GM12878 (cell line): Measurements from ENCODE around the gene PDCD10. TPM values are rescaled to one million over a fixed set of nuclear protein-coding genes. Genes with fewer than 3 reads are reported as not detected.
A peak's percentile ranks its signal among the peaks of the same experiment; 100 is the strongest.

ENCODE experiments used
- ATAC-seq: fragments of 200-7000 bp; cut with Tn5 transposase; 3 replicates; pipeline ENCODE4 v1.9.1; 2020; ENCODE audit warnings: mild to moderate bottlenecking, moderate library complexity
- BruUV-seq: library from RNA; stranded (reverse); fragments of 400-500 nt; replicated peaks from 2 replicates; lab custom pipeline; 2021; lab: Mats Ljungman, UMichigan
- CTCF ChIA-PET: fragments of 300-600 bp; sonication (Branson Sonifier 250); formaldehyde crosslinking; extraction: SDS; loops from one replicate; lab custom pipeline; 2021; ENCODE audit warnings: inconsistent platforms; lab: Yijun Ruan, JAX
- POLR2A ChIA-PET: fragments of 350-600 bp; formaldehyde crosslinking; extraction: SDS; loops from one replicate; lab custom pipeline; 2021; ENCODE audit warnings: inconsistent platforms; lab: Charles Lee
- RAD21 ChIA-PET: fragments of 300-600 bp; sonication (Branson Sonifier 250); formaldehyde crosslinking; loops from one replicate; lab custom pipeline; 2023; ENCODE audit warnings: antibody characterized with exemption; ENCODE audit not compliant: unreplicated experiment; lab: Charles Lee
- SMC1A ChIA-PET: fragments of 300-600 bp; sonication (Branson Sonifier 250); formaldehyde crosslinking; loops from one replicate; lab custom pipeline; 2023; ENCODE audit not compliant: unreplicated experiment, uncharacterized antibody; lab: Charles Lee
- DNase-seq: peaks from one replicate; pipeline ENCODE4 v3.0.0-alpha.2; 2011; ENCODE audit warnings: low read depth, low spot score
- FAIRE-seq: peaks from 3 replicates; lab custom pipeline; 2011; peaks lifted over from hg19 to GRCh38; lab: Jason Lieb, UNC
- H2AFZ ChIP-seq: 2 replicates; pipeline ENCODE4 v1.6.0; 2011; ENCODE audit warnings: low read depth, low read length, control low read depth; ENCODE audit not compliant: control insufficient read depth
- H3K27ac ChIP-seq: 2 replicates; pipeline ENCODE4 v1.5.1; 2011; ENCODE audit warnings: control low read depth; ENCODE audit not compliant: control insufficient read depth, insufficient read depth
- H3K27me3 ChIP-seq, 2 experiments: replicated peaks in 1 of 2; 2 replicates each; pipeline versions ENCODE4 v1.6.0 to v1.6.1; 2011; ENCODE audit warnings: low read length in 1 of 2; ENCODE audit not compliant: control insufficient read depth in 2 of 2, insufficient read depth in 2 of 2
- H3K36me3 ChIP-seq, 2 experiments: 2 replicates each; pipeline ENCODE4 v1.5.1; 2011; ENCODE audit warnings: low read length in 1 of 2; ENCODE audit not compliant: control insufficient read depth in 2 of 2, insufficient read depth in 2 of 2
- H3K4me1 ChIP-seq: 2 replicates; pipeline ENCODE4 v1.6.1; 2011; ENCODE audit warnings: mild to moderate bottlenecking, low read length, moderate library complexity, mixed read lengths; ENCODE audit not compliant: control insufficient read depth, insufficient read depth
- H3K4me2 ChIP-seq: 2 replicates; pipeline ENCODE4 v1.6.0; 2011; ENCODE audit warnings: control low read depth; ENCODE audit not compliant: control insufficient read depth, insufficient read depth
- H3K4me3 ChIP-seq: fragments of 200-600 bp; sonication (generic); 2 replicates; pipeline ENCODE4 v1.5.1; 2016
- H3K79me2 ChIP-seq: 2 replicates; pipeline ENCODE4 v1.6.0; 2011; ENCODE audit warnings: low read length; ENCODE audit not compliant: control insufficient read depth, insufficient read depth
- H3K9ac ChIP-seq: 2 replicates; pipeline ENCODE4 v1.8.0; 2011; ENCODE audit warnings: low read length, control low read depth, mixed read lengths; ENCODE audit not compliant: control insufficient read depth, insufficient read depth
- H3K9me3 ChIP-seq: replicated peaks from 3 replicates; pipeline ENCODE4 v1.5.1; 2011; ENCODE audit warnings: mild to moderate bottlenecking, low read length; ENCODE audit not compliant: control insufficient read depth, insufficient read depth
- H4K20me1 ChIP-seq: 2 replicates; pipeline ENCODE4 v1.6.0; 2011; ENCODE audit not compliant: control insufficient read depth, insufficient read depth
- BHLHE40 ChIP-seq, 2 experiments: fragments of 450-650 bp in 1 of 2; IDR thresholded peaks; 2 replicates each; pipeline ENCODE4 v1.6.1; 2011 to 2017; ENCODE audit warnings: low read depth in 2 of 2, borderline replicate concordance in 1 of 2, improper control_type of control experiment in 1 of 2, low read length in 1 of 2, mild to moderate bottlenecking in 1 of 2
- CHD1 ChIP-seq: IDR thresholded peaks from 2 replicates; pipeline ENCODE4 v1.6.1; 2012; ENCODE audit warnings: low read depth, low read length, improper control_type of control experiment
- CHD2 ChIP-seq: IDR thresholded peaks from 2 replicates; pipeline ENCODE4 v1.6.1; 2011; ENCODE audit warnings: low read depth, low read length, improper control_type of control experiment, borderline replicate concordance
- EP300 ChIP-seq, 2 experiments: fragments of 150-350 bp in 1 of 2; IDR thresholded peaks; 2 replicates each; pipeline ENCODE4 v1.6.1; 2011 to 2012; ENCODE audit warnings: low read depth in 2 of 2, low read length in 2 of 2, borderline replicate concordance in 1 of 2, improper control_type of control experiment in 1 of 2, inconsistent platforms in 1 of 2; ENCODE audit not compliant: control insufficient read depth in 1 of 2
- FOS ChIP-seq: IDR thresholded peaks from 3 replicates; pipeline ENCODE4 v1.6.1; 2011; ENCODE audit warnings: borderline replicate concordance; ENCODE audit not compliant: insufficient read length; ENCODE audit errors: extremely low read depth
- GABPA ChIP-seq: IDR thresholded peaks from 2 replicates; pipeline ENCODE4 v1.6.1; 2014; ENCODE audit warnings: antibody characterized with exemption, low read depth, mild to moderate bottlenecking, inconsistent platforms
- JUNB ChIP-seq: IDR thresholded peaks from 2 replicates; pipeline ENCODE4 v1.6.1; 2016; ENCODE audit warnings: antibody characterized with exemption, mild to moderate bottlenecking
- JUND ChIP-seq: IDR thresholded peaks from 2 replicates; pipeline ENCODE4 v1.6.1; 2012; ENCODE audit warnings: low read depth, mild to moderate bottlenecking, low read length, improper control_type of control experiment, moderate library complexity
- MEF2B ChIP-seq: fragments of 450-650 bp; IDR thresholded peaks from 2 replicates; pipeline ENCODE4 v1.6.1; 2018; ENCODE audit warnings: mild to moderate bottlenecking, moderate library complexity; ENCODE audit not compliant: partially characterized antibody, poor library complexity, severe bottlenecking
- MTA2 ChIP-seq: fragments of 450-650 bp; IDR thresholded peaks from 2 replicates; pipeline ENCODE4 v1.6.1; 2016; ENCODE audit warnings: low read depth, mild to moderate bottlenecking, moderate library complexity
- NFYA ChIP-seq: IDR thresholded peaks from 2 replicates; pipeline ENCODE4 v1.6.1; 2011; ENCODE audit warnings: low read depth, mild to moderate bottlenecking, low read length, improper control_type of control experiment, borderline replicate concordance
- NRF1 ChIP-seq: conservative IDR thresholded peaks from 2 replicates; pipeline ENCODE4 v1.6.1; 2011; ENCODE audit warnings: mild to moderate bottlenecking, low read depth, low read length, improper control_type of control experiment
- RUNX3 ChIP-seq: IDR thresholded peaks from 2 replicates; pipeline ENCODE4 v1.6.1; 2012; ENCODE audit warnings: low read length, inconsistent platforms
- SIN3A ChIP-seq: IDR thresholded peaks from 2 replicates; pipeline ENCODE4 v1.6.1; 2012; ENCODE audit warnings: low read depth, low read length, improper control_type of control experiment
- SUPT20H ChIP-seq: IDR thresholded peaks from 2 replicates; pipeline ENCODE4 v1.6.1; 2011; ENCODE audit warnings: low read depth, mild to moderate bottlenecking, low read length, moderate library complexity, borderline replicate concordance; ENCODE audit not compliant: control insufficient read depth
- ZNF622 ChIP-seq: fragments of 450-650 bp; IDR thresholded peaks from 2 replicates; pipeline ENCODE4 v1.6.1; 2017; ENCODE audit warnings: mild to moderate bottlenecking, inconsistent platforms
- WGBS: methylation state at CpG from one replicate; pipeline ENCODE4 v1.1.6; 2016; ENCODE audit warnings: low lambda C conversion rate; ENCODE audit not compliant: insufficient replicate concordance, insufficient coverage; ENCODE audit errors: missing lambda C conversion rate; 5-methylcytosine and 5-hydroxymethylcytosine counted together
- in situ Hi-C: fragments of 300-500 bp; cut with MboI; formaldehyde crosslinking; loops from 9 replicates; pipeline ENCODE4 v1.14.3; 2018; ENCODE audit warnings: mixed read lengths
- intact Hi-C: fragments of 100-400 bp; cut with micrococcal nuclease; formaldehyde crosslinking; loops from one replicate; pipeline ENCODE4 v1.14.2; 2022; ENCODE audit not compliant: unreplicated experiment
- polyA plus RNA-seq, 11 experiments: library from polyadenylated mRNA; depleted of rRNA in 4 of 11; unstranded in 6 of 11; stranded (reverse) in 5 of 11; fragments of >200 nt; fragmentation: Nextera tagmentation in 4 of 11; fragmentation: Illumina TruSeq in 1 of 11; extraction: Ambion mirVana in 4 of 11; extraction: Trizol in 1 of 11; gene quantifications; 1 replicate in 1 of 11; 2 replicates in 10 of 11; pipeline versions ENCODE4 v1.2.1 to v1.2.3, GENCODE V29; 2011 to 2016; ENCODE audit warnings: inconsistent platforms in 2 of 11, missing spikeins in 2 of 11, low read depth in 1 of 11
- total RNA-seq, 4 experiments: library from RNA; depleted of rRNA in 3 of 4; stranded (reverse); fragments of >200 nt in 3 of 4; fragmentation: Illumina TruSeq in 1 of 4; extraction: Trizol in 1 of 4; gene quantifications; 2 replicates each; pipeline versions ENCODE4 v1.2.1 to v1.2.3, GENCODE V29; 2013 to 2021
- TF ChIP-seq, protein P1 (sequence below): IDR thresholded peaks from 2 replicates; pipeline ENCODE4 v1.6.1; 2012; ENCODE audit warnings: low read depth, low read length, improper control_type of control experiment
- TF ChIP-seq, protein P2 (sequence below): fragments of 450-650 bp; formaldehyde crosslinking; IDR thresholded peaks from 2 replicates; pipeline ENCODE4 v1.4.0; 2022; ENCODE audit warnings: mild to moderate bottlenecking, moderate library complexity
- TF ChIP-seq, protein P3 (sequence below): IDR thresholded peaks from 2 replicates; pipeline ENCODE4 v1.6.1; 2011; ENCODE audit warnings: borderline replicate concordance, low read depth, mild to moderate bottlenecking, moderate library complexity, mixed read lengths, low read length; ENCODE audit not compliant: insufficient read depth; ENCODE audit errors: extremely low read length

PDCD10 gene
- total and polyA plus RNA-seq, 10 of the 15 experiments (the other 5 are each of a cell fraction or from before 2014, with no cell fraction given), result 64.1 to 247 (median 125) TPM

DNA sequence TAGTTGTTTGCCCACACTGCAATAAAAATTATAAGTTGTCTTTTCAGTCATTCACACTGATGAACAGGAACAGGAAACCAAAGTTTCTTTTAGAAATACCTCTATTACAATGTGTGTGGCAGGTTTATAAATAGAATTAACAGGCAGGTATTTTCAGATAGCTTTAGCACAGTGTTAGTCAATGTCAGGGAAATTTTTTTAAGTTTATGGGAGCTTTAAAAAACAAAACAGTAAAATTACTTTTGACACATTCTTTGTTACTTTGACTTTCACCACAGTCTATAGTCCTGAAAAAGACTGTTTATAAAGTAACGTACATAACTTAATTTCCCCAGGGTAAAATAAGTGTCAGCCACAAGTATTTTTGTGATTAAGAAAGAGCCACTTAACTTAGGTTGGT lies 38.9 kb upstream of the PDCD10 start:
- Histone ChIP-seq H4K20me1 (no peaks in the 10 kb centered on the region), H3K9ac (no peak overlapping the region), H3K4me1 (peaks cover 8% of the 10 kb centered on the region), H3K79me2 (no peaks in the 10 kb centered on the region), H3K27ac (no peak overlapping the region), H3K9me3 (peaks cover 8% of the 10 kb centered on the region; the same call in 2 of the 3 replicates), H3K4me3 (no peak overlapping the region), H3K27me3 (no peaks in the 10 kb centered on the region), H3K36me3 (no peaks in the 10 kb centered on the region), H2AFZ (peak overlapping the region; percentile 7; the same call in 1 of the 2 replicates), H3K4me2 (peak overlapping the region; percentile 67)
- ChIA-PET RAD21 (interaction anchor here (0.9 to 3.4 kb wide), 5 partner anchors 24 to 83 kb away, joined by 3 to 13 read pairs (median 5); no protein-coding TSS in a partner anchor), POLR2A (no interaction called here), CTCF (interaction anchor here (1.1 to 2.8 kb wide), 3 partner anchors 24 to 88 kb away, joined by 5 to 7 read pairs (median 6); no protein-coding TSS in a partner anchor), SMC1A (interaction anchor here (0.7 to 3.9 kb wide), 10 partner anchors 9 to 108 kb away, joined by 3 to 19 read pairs (median 4); no protein-coding TSS in a partner anchor)
- DNase-seq (peak; percentile 13), ATAC-seq (peak; percentile 86), FAIRE-seq (peak; percentile 27)
- WGBS, result 0% methylated on average over 1 of the region's 1 CpG
- BruUV-seq, result no TSS peak
- in situ Hi-C loops (no loop called here), intact Hi-C loops (no loop called here)
- TF ChIP-seq CHD2 (no peak), ZNF622 (no peak), SIN3A (no peak), BHLHE40 (IDR thresholded peaks at IDR 0.05; ENCODE audit: borderline replicate concordance in 1 of 2, low read depth in 2 of 2, low read length in 1 of 2) (no peak), NRF1 (no peak), RUNX3 (peak; percentile 59; the same call in 1 of the 2 replicates), CHD1 (no peak), JUND (no peak), SUPT20H (no peak), NFYA (no peak), GABPA (peak; percentile 28; the same call in 1 of the 2 replicates), JUNB (peak; percentile 34; the same call in 1 of the 2 replicates), MTA2 (peak; percentile 87), FOS (no peak), MEF2B (peak; percentile 91), EP300 (IDR thresholded peaks at IDR 0.05; ENCODE audit: borderline replicate concordance in 1 of 2, control insufficient read depth in 1 of 2, low read depth in 2 of 2, low read length in 2 of 2) (peak in 1 of 2 experiments; percentile 20; a peak in 1 of 4 replicates)
- TF ChIP-seq, protein P1, sequence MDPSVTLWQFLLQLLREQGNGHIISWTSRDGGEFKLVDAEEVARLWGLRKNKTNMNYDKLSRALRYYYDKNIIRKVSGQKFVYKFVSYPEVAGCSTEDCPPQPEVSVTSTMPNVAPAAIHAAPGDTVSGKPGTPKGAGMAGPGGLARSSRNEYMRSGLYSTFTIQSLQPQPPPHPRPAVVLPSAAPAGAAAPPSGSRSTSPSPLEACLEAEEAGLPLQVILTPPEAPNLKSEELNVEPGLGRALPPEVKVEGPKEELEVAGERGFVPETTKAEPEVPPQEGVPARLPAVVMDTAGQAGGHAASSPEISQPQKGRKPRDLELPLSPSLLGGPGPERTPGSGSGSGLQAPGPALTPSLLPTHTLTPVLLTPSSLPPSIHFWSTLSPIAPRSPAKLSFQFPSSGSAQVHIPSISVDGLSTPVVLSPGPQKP, result no peak
- TF ChIP-seq, protein P2, sequence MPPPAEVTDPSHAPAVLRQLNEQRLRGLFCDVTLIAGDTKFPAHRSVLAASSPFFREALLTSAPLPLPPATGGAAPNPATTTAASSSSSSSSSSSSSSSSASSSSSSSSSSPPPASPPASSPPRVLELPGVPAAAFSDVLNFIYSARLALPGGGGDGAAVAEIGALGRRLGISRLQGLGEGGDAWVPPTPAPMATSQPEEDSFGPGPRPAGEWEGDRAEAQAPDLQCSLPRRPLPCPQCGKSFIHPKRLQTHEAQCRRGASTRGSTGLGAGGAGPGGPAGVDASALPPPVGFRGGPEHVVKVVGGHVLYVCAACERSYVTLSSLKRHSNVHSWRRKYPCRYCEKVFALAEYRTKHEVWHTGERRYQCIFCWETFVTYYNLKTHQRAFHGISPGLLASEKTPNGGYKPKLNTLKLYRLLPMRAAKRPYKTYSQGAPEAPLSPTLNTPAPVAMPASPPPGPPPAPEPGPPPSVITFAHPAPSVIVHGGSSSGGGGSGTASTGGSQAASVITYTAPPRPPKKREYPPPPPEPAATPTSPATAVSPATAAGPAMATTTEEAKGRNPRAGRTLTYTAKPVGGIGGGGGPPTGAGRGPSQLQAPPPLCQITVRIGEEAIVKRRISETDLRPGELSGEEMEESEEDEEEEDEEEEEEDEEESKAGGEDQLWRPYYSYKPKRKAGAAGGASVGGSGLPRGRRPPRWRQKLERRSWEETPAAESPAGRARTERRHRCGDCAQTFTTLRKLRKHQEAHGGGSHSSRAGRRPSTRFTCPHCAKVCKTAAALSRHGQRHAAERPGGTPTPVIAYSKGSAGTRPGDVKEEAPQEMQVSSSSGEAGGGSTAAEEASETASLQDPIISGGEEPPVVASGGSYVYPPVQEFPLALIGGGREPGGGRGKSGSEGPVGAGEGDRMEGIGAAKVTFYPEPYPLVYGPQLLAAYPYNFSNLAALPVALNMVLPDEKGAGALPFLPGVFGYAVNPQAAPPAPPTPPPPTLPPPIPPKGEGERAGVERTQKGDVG (CRISPR knock-in tag), result no peak
- TF ChIP-seq, protein P3, sequence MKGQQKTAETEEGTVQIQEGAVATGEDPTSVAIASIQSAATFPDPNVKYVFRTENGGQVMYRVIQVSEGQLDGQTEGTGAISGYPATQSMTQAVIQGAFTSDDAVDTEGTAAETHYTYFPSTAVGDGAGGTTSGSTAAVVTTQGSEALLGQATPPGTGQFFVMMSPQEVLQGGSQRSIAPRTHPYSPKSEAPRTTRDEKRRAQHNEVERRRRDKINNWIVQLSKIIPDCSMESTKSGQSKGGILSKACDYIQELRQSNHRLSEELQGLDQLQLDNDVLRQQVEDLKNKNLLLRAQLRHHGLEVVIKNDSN, result no peak
